GM12891 (cell line): Measurements from ENCODE around the gene SCYGR3.

Experiments
- DNase-seq: peaks from one replicate; pipeline ENCODE4 v3.0.0; 2011; ENCODE audit warnings: low spot score; ENCODE audit not compliant: insufficient read length
- FAIRE-seq: peaks from 2 replicates; lab custom pipeline; 2011; peaks lifted over from hg19 to GRCh38; lab: Jason Lieb, UNC
- PAX5 ChIP-seq: IDR thresholded peaks from 2 replicates; pipeline ENCODE4 v1.6.1; 2011; ENCODE audit warnings: low read length, moderate library complexity, mild to moderate bottlenecking; ENCODE audit not compliant: insufficient read depth, severe bottlenecking
- POLR2A ChIP-seq: IDR thresholded peaks from 2 replicates; pipeline ENCODE4 v1.6.1; 2011; ENCODE audit warnings: low read depth, low read length, control low read depth
- POLR2AphosphoS5 ChIP-seq: IDR thresholded peaks from 2 replicates; pipeline ENCODE4 v1.6.1; 2011; ENCODE audit warnings: low read depth, low read length, control low read depth
- POU2F2 ChIP-seq: IDR thresholded peaks from 2 replicates; pipeline ENCODE4 v1.6.1; 2011; ENCODE audit warnings: low read depth, mild to moderate bottlenecking, control low read depth, low read length, moderate library complexity
- SPI1 ChIP-seq: IDR thresholded peaks from 2 replicates; pipeline ENCODE4 v1.6.1; 2011; ENCODE audit warnings: low read depth, low read length, control low read depth
- TAF1 ChIP-seq: IDR thresholded peaks from 2 replicates; pipeline ENCODE4 v1.6.1; 2011; ENCODE audit warnings: low read depth, low read length, control low read depth

Gene SCYGR3

GRCh38 chr2:227566012-227566411 lies 48.6 kb downstream of the SCYGR3 start:
- TF ChIP-seq POU2F2, result no peak
- TF ChIP-seq PAX5, result no peak
- no peak for TF ChIP-seq SPI1
- TF ChIP-seq POLR2A, result no peak
- TF ChIP-seq TAF1, result no peak
- no peak for TF ChIP-seq POLR2AphosphoS5
- no peak for FAIRE-seq
- DNase-seq, result no peak

DNA sequence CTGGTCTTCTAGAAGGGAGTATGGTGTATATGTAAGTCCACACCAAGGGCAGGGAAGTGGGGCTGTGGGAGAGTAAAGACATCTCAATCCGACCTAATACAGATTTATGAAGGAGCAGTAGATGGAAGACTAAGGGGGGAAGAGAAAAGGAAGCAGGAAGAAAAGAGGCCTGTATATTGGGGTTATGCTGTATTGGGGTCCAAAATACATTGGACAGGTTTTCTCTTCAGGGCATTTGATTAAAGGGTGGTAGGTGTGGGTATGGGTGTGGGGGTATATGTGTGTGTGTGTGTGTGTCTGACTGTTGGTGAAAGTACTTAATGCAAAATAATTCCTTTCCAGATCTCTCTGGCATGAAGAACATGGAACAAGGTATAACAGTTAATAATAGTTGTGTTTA lies 49.6 kb downstream of the SCYGR3 start:
- DNase-seq (no peak), FAIRE-seq (no peak)
- TF ChIP-seq POU2F2 (no peak), TAF1 (no peak), POLR2A (peak; percentile 32; the same call in 1 of the 2 replicates), PAX5 (no peak)
